Heart left ventricle (tissue), 13 donors: ENCODE measurements around the gene PIP4K2A.

Experiments
- CTCF ChIP-seq, 12 donors: fragments of 200-600 bp; sonication (generic) in 4 of 12; IDR thresholded peaks; one replicate each; pipeline versions ENCODE4 v1.5.0 to v1.8.0; 2018 to 2022; ENCODE audit warnings: antibody characterized with exemption in 12 of 12, mild to moderate bottlenecking in 5 of 12
- POLR2A ChIP-seq, 2 donors: fragments of 450-650 bp; IDR thresholded peaks; one replicate each; pipeline ENCODE4 v1.6.1; 2017; ENCODE audit warnings: antibody characterized with exemption in 2 of 2, mild to moderate bottlenecking in 2 of 2, moderate library complexity in 2 of 2
- donor health status: ischemic (EF 13 %, LVEDD 7.1; RV severe dilation, severe dysfunction).
- donor health status: DM: no; HTN: yes; CAD: no.
- donor health status: DM: no; HTN: no; CAD: no.
- donor health status: ischemic (EF 25% LVEDD 6.9; RV normal size, moderate dysfunction).
- donor health status: ischemic (EF 25% LVEDD 5.7; RV mildly dilated, moderate dysfunction).
- donor health status: ischemic (EF 35%, LVEDD 5.7; RV mildly dilated, moderate dysfunction).
- donor health status: nonischemic (EF 11% LVEDD 7.7; RV severe dilation, severe dysfunction).
- donor health status: DM: yes; HTN: yes; CAD: no.
- donor health status: PGD.
- donor health status: ischemic (EF 29% LVEDD 5.4; RV normal size, mild dysfunction).
- donor health status: nonischemic (EF 23%, LVEDD 6.1; RV moderate dilation, normal function).

- no peak for TF ChIP-seq CTCF (IDR thresholded peaks at IDR 0.05)
- no peak for TF ChIP-seq POLR2A (IDR thresholded peaks at IDR 0.05)
These were observed 412 bp downstream of the PIP4K2A start for GRCh38 chr10:22713853-22714478.
